SK-N-MC (cell line): ENCODE measurements around the gene KCNK7.

Experiments
- EZH2 ChIP-seq: fragments of 200-600 bp; sonication (generic); IDR thresholded peaks from one replicate; pipeline ENCODE4 v1.6.1; 2017; ENCODE audit warnings: antibody characterized with exemption
- POLR2AphosphoS5 ChIP-seq: IDR thresholded peaks from 2 replicates; pipeline ENCODE4 v1.6.1; 2012; ENCODE audit warnings: mild to moderate bottlenecking, low read depth, low read length, borderline replicate concordance

GRCh38 chr11:65562020-65562419 is 33.6 kb downstream of the KCNK7 start:
- no peak for TF ChIP-seq EZH2
- TF ChIP-seq POLR2AphosphoS5 = no peak
